ENCODE results near the gene IL12RB1. TPM values are rescaled to one million over a fixed set of nuclear protein-coding genes. Genes with fewer than 3 reads are reported as not detected.
A peak's percentile ranks its signal among the peaks of the same experiment; 100 is the strongest.

IL12RB1 gene
- total and polyA plus RNA-seq, 2 of the 13 experiments (the other 11 are each of a cell fraction or from before 2014, with no cell fraction given): 0.03 to 0.04 TPM

- peak; percentile 53; the same call in 1 of the 2 replicates for TF ChIP-seq ZHX2 (IDR thresholded peaks at IDR 0.05; ENCODE audit: low read depth)
- no peak for TF ChIP-seq ZHX2 (CRISPR knock-in tag; IDR thresholded peaks at IDR 0.05; ENCODE audit: borderline replicate concordance)
- TF ChIP-seq CBFB (CRISPR knock-in tag; IDR thresholded peaks at IDR 0.05): no peak
- peak; percentile 45; the same call in 1 of the 2 replicates for TF ChIP-seq FOXC1 (CRISPR knock-in tag; IDR thresholded peaks at IDR 0.05; ENCODE audit: borderline replicate concordance)
- TF ChIP-seq ARID5B (CRISPR knock-in tag; IDR thresholded peaks at IDR 0.05): peak; percentile 36; the same call in 1 of the 2 replicates
- no peak for TF ChIP-seq BRCA1 (CRISPR knock-in tag; IDR thresholded peaks at IDR 0.05)
- TF ChIP-seq ZNF335 (CRISPR knock-in tag; IDR thresholded peaks at IDR 0.05): 0 out of 2 replicates have a peak, but pooled peaks have one; percentile 42
- no peak for TF ChIP-seq ZNF383 (CRISPR knock-in tag; IDR thresholded peaks at IDR 0.05; ENCODE audit: borderline replicate concordance)
- no peak for TF ChIP-seq CREB1 (IDR thresholded peaks at IDR 0.05)
- TF ChIP-seq CREB1 (CRISPR knock-in tag; IDR thresholded peaks at IDR 0.05): no peak
- TF ChIP-seq HNRNPH1 (optimal IDR thresholded peaks at IDR 0.05; ENCODE audit: low read depth, low read length): no peak
- TF ChIP-seq KDM4B (CRISPR knock-in tag; IDR thresholded peaks at IDR 0.05): 0 out of 2 replicates have a peak, but pooled peaks have one; percentile 56
- TF ChIP-seq NKX3-1 (CRISPR knock-in tag; IDR thresholded peaks at IDR 0.05): no peak
- TF ChIP-seq HOXA5 (CRISPR knock-in tag; IDR thresholded peaks at IDR 0.05): 0 out of 2 replicates have a peak, but pooled peaks have one; percentile 16
- peak; percentile 78 for TF ChIP-seq RXRA (CRISPR knock-in tag; IDR thresholded peaks at IDR 0.05)
- no peak for TF ChIP-seq PRDM15 (CRISPR knock-in tag; IDR thresholded peaks at IDR 0.05)
- no peak for TF ChIP-seq ZNF776 (CRISPR knock-in tag; IDR thresholded peaks at IDR 0.05)
- TF ChIP-seq ZNF607 (CRISPR knock-in tag; IDR thresholded peaks at IDR 0.05; ENCODE audit: borderline replicate concordance): no peak
- TF ChIP-seq TMF1 (CRISPR knock-in tag; IDR thresholded peaks at IDR 0.05; ENCODE audit: low read depth): no peak
Measured at GRCh38 chr19:18109341-18109732, 22.6 kb upstream of the IL12RB1 start (continued).
